Activated CD8-positive, alpha-beta memory T cell treated with anti-CD3 and anti-CD28 coated beads, Interleukin-2, amount 50 U/mL, for 24 hours (primary cell): ENCODE measurements around the gene SLC22A14.
"Not testable (repeated sequence)": the region's sequence is repeated elsewhere in the genome, so short reads cannot be mapped to it uniquely, and the experiment has no call there.

Source experiments
- DNase-seq: peaks from one replicate; pipeline ENCODE4 v3.0.0-alpha.2; 2020; ENCODE audit errors: extremely low read depth

SLC22A14 gene

GRCh38 chr3:38270606-38271005 is 11.5 kb upstream of the SLC22A14 start:
- no peak for DNase-seq

- no peak for DNase-seq
These were observed 10.5 kb upstream of the SLC22A14 start for GRCh38 chr3:38271553-38271952.

GRCh38 chr3:38274864-38275649 is 7.0 kb upstream of the SLC22A14 start:
- no peak for DNase-seq

GRCh38 chr3:38275658-38276057 is 6.4 kb upstream of the SLC22A14 start:
- DNase-seq = no peak

- no peak for DNase-seq
These were observed 5.8 kb upstream of the SLC22A14 start for GRCh38 chr3:38276081-38276916.

- DNase-seq = no peak
These were observed 5.0 kb upstream of the SLC22A14 start for GRCh38 chr3:38276917-38277630.

GRCh38 chr3:38278841-38279240 is 3.3 kb upstream of the SLC22A14 start:
- DNase-seq = no peak

- no peak for DNase-seq
These were observed 2.0 kb downstream of the SLC22A14 start for GRCh38 chr3:38283810-38284755.

GRCh38 chr3:38284756-38285150 is 2.7 kb downstream of the SLC22A14 start:
- DNase-seq = no peak

GRCh38 chr3:38289286-38290217 is 7.5 kb downstream of the SLC22A14 start:
- DNase-seq = not testable (repeated sequence)

GRCh38 chr3:38297053-38297452 is 15.0 kb downstream of the SLC22A14 start:
- not testable (repeated sequence) for DNase-seq

- DNase-seq = no peak
These were observed 15.4 kb downstream of the SLC22A14 start for GRCh38 chr3:38297537-38297936.

- DNase-seq = no peak
These were observed 16.0 kb downstream of the SLC22A14 start for GRCh38 chr3:38297947-38298711.

GRCh38 chr3:38306941-38307340 is 24.8 kb downstream of the SLC22A14 start:
- DNase-seq = no peak

GRCh38 chr3:38307599-38307998 is 25.5 kb downstream of the SLC22A14 start:
- no peak for DNase-seq

- DNase-seq = no peak
These were observed 26.4 kb downstream of the SLC22A14 start for GRCh38 chr3:38308456-38308855.

GRCh38 chr3:38311476-38311875 is 29.4 kb downstream of the SLC22A14 start:
- DNase-seq = no peak

GRCh38 chr3:38311941-38312340 is 29.8 kb downstream of the SLC22A14 start:
- DNase-seq = no peak

GRCh38 chr3:38312356-38312755 is 30.3 kb downstream of the SLC22A14 start:
- no peak for DNase-seq
